ENCODE data around the gene TGIF1. TPM values are rescaled to one million over a fixed set of nuclear protein-coding genes. Genes with fewer than 3 reads are reported as not detected.

The TGIF1 gene
- total RNA-seq, 1 experiment from 2014 or later: 242 TPM

- POLR2A ChIA-PET: interaction anchor here (1.4 kb wide), 1 partner anchor 39 kb away, joined by 3 read pairs; no protein-coding TSS in a partner anchor
- H3K9me2 ChIP-seq (ENCODE audit: insufficient read depth): no peaks in the 10 kb centered on the region
- H4K20me1 ChIP-seq (ENCODE audit: insufficient read depth): no peaks in the 10 kb centered on the region
- no peak overlapping the region for H3K4me2 ChIP-seq (ENCODE audit: low read length)
- no peak for DNase-seq (ENCODE audit: low read depth, low spot score)
- H3K36me3 ChIP-seq (ENCODE audit: control insufficient read depth in 1 of 2, insufficient read depth in 2 of 2, low read length in 2 of 2): no peaks in the 10 kb centered on the region
- H2AFZ ChIP-seq (ENCODE audit: low read depth, low read length, poor library complexity, severe bottlenecking): no peak overlapping the region
- CTCF ChIA-PET: no interaction called here
- TF ChIP-seq FOSL1 (IDR thresholded peaks at IDR 0.05; ENCODE audit: low read depth) (no peak), SIN3A (IDR thresholded peaks at IDR 0.05; ENCODE audit: low read depth) (no peak), SRF (IDR thresholded peaks at IDR 0.05; ENCODE audit: low read depth) (no peak), ELF1 (IDR thresholded peaks at IDR 0.05; ENCODE audit: borderline replicate concordance, low read depth) (no peak), POLR2AphosphoS5 (IDR thresholded peaks at IDR 0.05; ENCODE audit: low read depth, low read length) (no peak), EZH2 (IDR thresholded peaks at IDR 0.05) (no peak), ZFX (IDR thresholded peaks at IDR 0.05) (no peak), MAX (IDR thresholded peaks at IDR 0.05) (no peak), ZBTB33 (IDR thresholded peaks at IDR 0.05; ENCODE audit: extremely low read depth, insufficient replicate concordance, low read length) (no peak), YY1 (IDR thresholded peaks at IDR 0.05; ENCODE audit: extremely low read depth, insufficient replicate concordance, low read depth, low read length) (no peak), REST (IDR thresholded peaks at IDR 0.05; ENCODE audit: low read depth) (no peak), TCF7L2 (IDR thresholded peaks at IDR 0.05; ENCODE audit: borderline replicate concordance, extremely low read depth, insufficient read depth, insufficient read length) (no peak)
- intact Hi-C loops (cut with micrococcal nuclease): no loop called here
- no peak overlapping the region for H3K27ac ChIP-seq (ENCODE audit: low read depth, low read length)
- H3K4me1 ChIP-seq (ENCODE audit: control insufficient read depth in 1 of 2, insufficient read depth in 2 of 2, low read length in 2 of 2): peaks cover 21 to 27% of the 10 kb centered on the region in 2 experiments
- H3K27me3 ChIP-seq (ENCODE audit: insufficient read depth, low read length): no peaks in the 10 kb centered on the region
- no peak for ATAC-seq
- no TSS peak for BruUV-seq (replicated peaks)
- H3K9ac ChIP-seq (ENCODE audit: low read length): no peak overlapping the region
- H3K4me3 ChIP-seq (replicated peaks in 1 of 2; ENCODE audit: low read depth in 1 of 2, low read length in 2 of 2): no peak overlapping the region
- RAD21 ChIA-PET (ENCODE audit: low non-redundant PET in 1 of 2, low total read pairs in 2 of 2, uncharacterized antibody in 2 of 2, unreplicated experiment in 2 of 2): no interaction called here
- H3K9me3 ChIP-seq (ENCODE audit: control insufficient read depth in 1 of 2, insufficient read depth in 1 of 2, low read depth in 1 of 2, low read length in 2 of 2): no peaks in the 10 kb centered on the region
- no peaks in the 10 kb centered on the region for H3K79me2 ChIP-seq (ENCODE audit: insufficient read depth, low read length)
These were observed 41.9 kb upstream of the TGIF1 start for GRCh38 chr18:3408107-3408506.

All from HCT116 (cell line).